ENCODE results near the gene CFAP45. TPM values are rescaled to one million over a fixed set of nuclear protein-coding genes. Genes with fewer than 3 reads are reported as not detected.

The CFAP45 gene
- total and polyA plus RNA-seq, 2 donors (not counting 1 experiment from before 2014, with no cell fraction given) = 1.3 to 2.4 TPM

GRCh38 chr1:159924791-159925718 is 25.1 kb upstream of the CFAP45 start, which contains the start of gene TAGLN2:
Gene TAGLN2 (minus strand): TSS chr1:159925507. CDS start chr1:159920509, 4,998 bp downstream.
- TF ChIP-seq CTCF (IDR thresholded peaks at IDR 0.05) = no peak
- TF ChIP-seq EZH2 (IDR thresholded peaks at IDR 0.05; ENCODE audit: borderline replicate concordance, insufficient read depth, low read depth, low read length, poor library complexity, severe bottlenecking) = no peak
- no peaks in the 10 kb centered on the region for H3K27me3 Mint-ChIP-seq
- H3K4me3 Mint-ChIP-seq = peak within 1 kb of the TSS; percentile 96
- H3K79me2 ChIP-seq (ENCODE audit: control insufficient read depth, insufficient read depth, low read length) = peaks cover 80% of the 10 kb centered on the region
- peak within 1 kb of the TSS; percentile 97 for H3K9ac ChIP-seq (ENCODE audit: low read length)
- intact Hi-C loops (cut with micrococcal nuclease) = loop anchor here (1.0 to 10.0 kb wide), 6 partner anchors 11 to 1820 kb away; partner anchors contain the start of genes DUSP12, DUSP23, IGSF8 and USF1
- peak within 1 kb of the TSS; percentile 99 for H3K27ac Mint-ChIP-seq
- H3K9me3 ChIP-seq (ENCODE audit: control extremely low read depth in 1 of 3, control insufficient read depth in 2 of 3, insufficient read depth in 1 of 3, low read length in 2 of 3) = peaks cover 0 to 4% (median 0%) of the 10 kb centered on the region in 3 donors
- peaks cover 50% of the 10 kb centered on the region for H3K4me1 Mint-ChIP-seq
- peak; percentile 93 for DNase-seq
- under 1% methylated on average over 58 of the region's 58 CpGs for WGBS (ENCODE audit: insufficient coverage)
- H4K20me1 ChIP-seq (ENCODE audit: control insufficient read depth, insufficient read depth, low read length, poor library complexity, severe bottlenecking) = peaks cover 28% of the 10 kb centered on the region
- peak within 1 kb of the TSS; percentile 99 for H3K4me2 ChIP-seq (replicated peaks; ENCODE audit: low read depth, low read length, poor library complexity, severe bottlenecking)
- POLR2A ChIA-PET = interaction anchor here (0.6 to 2.0 kb wide), 10 partner anchors 9 to 173 kb away, joined by 3 to 7 read pairs (median 4); partner anchors contain the start of genes CFAP45, IGSF8 and IGSF9
- ATAC-seq (ENCODE audit: low read depth) = peak; percentile 65
- peaks cover 0 to 19% of the 10 kb centered on the region in 2 experiments for H3K36me3 ChIP-seq (replicated peaks in 1 of 2; ENCODE audit: control extremely low read depth in 1 of 2, control insufficient read depth in 1 of 2, extremely low read depth in 1 of 2, insufficient read depth in 2 of 2, low read length in 1 of 2)
- peak within 1 kb of the TSS; percentile 98 to 100 for H3K27ac ChIP-seq (ENCODE audit: low read length in 2 of 2)
- CTCF ChIA-PET = interaction anchor here (1.1 to 8.7 kb wide), 6 partner anchors 10 to 125 kb away, joined by 3 to 81 read pairs (median 17); no protein-coding TSS in a partner anchor
- H3K4me1 ChIP-seq (ENCODE audit: control insufficient read depth in 2 of 2, insufficient read depth in 2 of 2, low read length in 2 of 2) = peaks cover 41 to 46% of the 10 kb centered on the region in 2 donors
- H3K4me3 ChIP-seq (ENCODE audit: control extremely low read depth in 1 of 5, extremely low read depth in 1 of 5, insufficient read depth in 1 of 5, low read depth in 2 of 5, low read length in 4 of 5) = peak within 1 kb of the TSS; percentile 81 to 100 (median 99)
- H3K27me3 ChIP-seq (replicated peaks in 1 of 4; ENCODE audit: control extremely low read depth in 1 of 4, control insufficient read depth in 3 of 4, insufficient read depth in 4 of 4, low read length in 3 of 4) = no peaks in the 10 kb centered on the region
- no peaks in the 10 kb centered on the region for H3K9me3 Mint-ChIP-seq (ENCODE audit: insufficient read depth)
- H2AFZ ChIP-seq (ENCODE audit: insufficient read depth, low read depth, low read length, poor library complexity, severe bottlenecking) = peak within 1 kb of the TSS; percentile 48
